ENCODE measurements around the gene USB1. TPM values are rescaled to one million over a fixed set of nuclear protein-coding genes. Genes with fewer than 3 reads are reported as not detected.

The USB1 gene
- total RNA-seq, 1 donor from 2014 or later, result 39.7 TPM

DNA sequence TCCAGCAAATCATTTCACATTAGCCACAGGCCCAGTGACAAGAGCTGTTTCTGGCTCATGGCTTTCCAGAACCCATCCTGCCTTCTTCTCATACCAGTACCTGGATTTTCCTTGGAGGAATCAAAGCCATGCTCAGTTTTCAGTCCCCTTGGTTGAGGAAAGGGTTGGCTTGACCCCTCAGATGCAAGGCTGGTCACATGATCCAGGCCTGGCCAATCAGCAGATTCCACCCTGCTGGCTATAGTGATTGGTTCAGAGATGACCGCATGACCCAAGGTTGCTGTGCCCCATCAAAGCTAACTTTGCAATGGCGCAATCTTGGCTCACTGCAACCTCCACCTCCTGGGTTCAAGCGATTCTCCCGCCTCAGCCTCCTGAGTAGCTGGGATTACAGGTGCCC is 69.4 kb downstream of the USB1 start:
- Mint-ChIP-seq H3K9me3 (peaks cover 6% of the 10 kb centered on the region), H3K27ac (no peak overlapping the region)
- TF ChIP-seq, protein P1, sequence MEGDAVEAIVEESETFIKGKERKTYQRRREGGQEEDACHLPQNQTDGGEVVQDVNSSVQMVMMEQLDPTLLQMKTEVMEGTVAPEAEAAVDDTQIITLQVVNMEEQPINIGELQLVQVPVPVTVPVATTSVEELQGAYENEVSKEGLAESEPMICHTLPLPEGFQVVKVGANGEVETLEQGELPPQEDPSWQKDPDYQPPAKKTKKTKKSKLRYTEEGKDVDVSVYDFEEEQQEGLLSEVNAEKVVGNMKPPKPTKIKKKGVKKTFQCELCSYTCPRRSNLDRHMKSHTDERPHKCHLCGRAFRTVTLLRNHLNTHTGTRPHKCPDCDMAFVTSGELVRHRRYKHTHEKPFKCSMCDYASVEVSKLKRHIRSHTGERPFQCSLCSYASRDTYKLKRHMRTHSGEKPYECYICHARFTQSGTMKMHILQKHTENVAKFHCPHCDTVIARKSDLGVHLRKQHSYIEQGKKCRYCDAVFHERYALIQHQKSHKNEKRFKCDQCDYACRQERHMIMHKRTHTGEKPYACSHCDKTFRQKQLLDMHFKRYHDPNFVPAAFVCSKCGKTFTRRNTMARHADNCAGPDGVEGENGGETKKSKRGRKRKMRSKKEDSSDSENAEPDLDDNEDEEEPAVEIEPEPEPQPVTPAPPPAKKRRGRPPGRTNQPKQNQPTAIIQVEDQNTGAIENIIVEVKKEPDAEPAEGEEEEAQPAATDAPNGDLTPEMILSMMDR (conservative IDR thresholded peaks at IDR 0.05), result no peak

More for the DNA sequence above, 69.4 kb downstream of the USB1 start:
- DNase-seq (ENCODE audit: extremely low spot score, unreplicated experiment), result no peak
- H3K27me3 Mint-ChIP-seq, result no peaks in the 10 kb centered on the region
- H3K4me3 Mint-ChIP-seq, result no peak overlapping the region
- H3K4me1 Mint-ChIP-seq (ENCODE audit: unreplicated experiment), result no peaks in the 10 kb centered on the region
- H3K36me3 Mint-ChIP-seq, result no peaks in the 10 kb centered on the region

Other genes with a start within 250 kb of the USB1 start
- gene KIFC3, start 198.9 kb upstream of the USB1 start, total RNA-seq (ENCODE audit: low replicate concordance), result 27.3 and 48.4 TPM in 2 replicates
- 0.19 and 2.3 TPM in 2 replicates for gene CNGB1, start 30.3 kb upstream of the USB1 start, total RNA-seq (ENCODE audit: low replicate concordance)
- 13.7 and 14.2 TPM in 2 replicates for gene ZNF319, start 735 bp upstream of the USB1 start, total RNA-seq (ENCODE audit: low replicate concordance)
- 33.2 and 46.3 TPM in 2 replicates for gene MMP15, start 24.3 kb downstream of the USB1 start, total RNA-seq (ENCODE audit: low replicate concordance)
- 37.2 and 41.7 TPM in 2 replicates for gene CFAP20, start 128.0 kb downstream of the USB1 start, total RNA-seq (ENCODE audit: low replicate concordance)
- gene CSNK2A2, start 196.7 kb downstream of the USB1 start, total RNA-seq (ENCODE audit: low replicate concordance), result 67.1 and 79.4 TPM in 2 replicates